GM18499 (cell line): ENCODE data around the gene ADAMTSL2.

Experiments used
- ATAC-seq: cut with Tn5 transposase; IDR thresholded peaks from one replicate; pipeline ENCODE4 v1.9.1; 2021; ENCODE audit warnings: moderate number of reproducible peaks; ENCODE audit not compliant: insufficient read depth, unreplicated experiment

The ADAMTSL2 gene

GRCh38 chr9:133599470-133600173 is 65.1 kb downstream of the ADAMTSL2 start:
- ATAC-seq: no peak

GRCh38 chr9:133600739-133601138 is 66.2 kb downstream of the ADAMTSL2 start:
- no peak for ATAC-seq

- ATAC-seq: no peak
These were observed 67.2 kb downstream of the ADAMTSL2 start for GRCh38 chr9:133601746-133602145.

GRCh38 chr9:133602277-133602676 is 67.8 kb downstream of the ADAMTSL2 start:
- no peak for ATAC-seq

GRCh38 chr9:133603135-133603927 is 68.8 kb downstream of the ADAMTSL2 start:
- no peak for ATAC-seq

GRCh38 chr9:133604214-133604613 is 69.7 kb downstream of the ADAMTSL2 start:
- no peak for ATAC-seq

GRCh38 chr9:133604856-133605255 is 70.4 kb downstream of the ADAMTSL2 start:
- no peak for ATAC-seq

- ATAC-seq: no peak
These were observed 70.9 kb downstream of the ADAMTSL2 start for GRCh38 chr9:133605446-133605845.

- no peak for ATAC-seq
These were observed 71.6 kb downstream of the ADAMTSL2 start for GRCh38 chr9:133605856-133606707.

- ATAC-seq: no peak
These were observed 72.2 kb downstream of the ADAMTSL2 start for GRCh38 chr9:133606708-133607025.

- no peak for ATAC-seq
These were observed 72.9 kb downstream of the ADAMTSL2 start for GRCh38 chr9:133607381-133607780.

- ATAC-seq: no peak
These were observed 73.5 kb downstream of the ADAMTSL2 start for GRCh38 chr9:133607976-133608375.

- no peak for ATAC-seq
These were observed 73.9 kb downstream of the ADAMTSL2 start for GRCh38 chr9:133608382-133608781.

GRCh38 chr9:133608889-133609288 is 74.4 kb downstream of the ADAMTSL2 start:
- no peak for ATAC-seq

GRCh38 chr9:133609311-133610098 is 75.0 kb downstream of the ADAMTSL2 start, which contains the start of gene FAM163B:
Gene FAM163B, minus strand, starts transcription at chr9:133609389. Its CDS starts 29,166 bp downstream, at chr9:133580223.
- no peak for ATAC-seq

GRCh38 chr9:133610845-133611244 is 76.3 kb downstream of the ADAMTSL2 start:
- no peak for ATAC-seq

- ATAC-seq: no peak
These were observed 77.5 kb downstream of the ADAMTSL2 start for GRCh38 chr9:133612051-133612450.

GRCh38 chr9:133612816-133613215 is 78.3 kb downstream of the ADAMTSL2 start:
- no peak for ATAC-seq

GRCh38 chr9:133613432-133613831 is 78.9 kb downstream of the ADAMTSL2 start:
- ATAC-seq: no peak

GRCh38 chr9:133614056-133614455 is 79.6 kb downstream of the ADAMTSL2 start:
- ATAC-seq: no peak
